ENCODE results near the gene ASTN1. TPM values are rescaled to one million over a fixed set of nuclear protein-coding genes. Genes with fewer than 3 reads are reported as not detected.

Gene ASTN1
- total and polyA plus RNA-seq, 9 of the 15 experiments (the other 6 are each of a cell fraction or from before 2014, with no cell fraction given) = 0.05 to 0.22 (median 0.18) TPM

DNA sequence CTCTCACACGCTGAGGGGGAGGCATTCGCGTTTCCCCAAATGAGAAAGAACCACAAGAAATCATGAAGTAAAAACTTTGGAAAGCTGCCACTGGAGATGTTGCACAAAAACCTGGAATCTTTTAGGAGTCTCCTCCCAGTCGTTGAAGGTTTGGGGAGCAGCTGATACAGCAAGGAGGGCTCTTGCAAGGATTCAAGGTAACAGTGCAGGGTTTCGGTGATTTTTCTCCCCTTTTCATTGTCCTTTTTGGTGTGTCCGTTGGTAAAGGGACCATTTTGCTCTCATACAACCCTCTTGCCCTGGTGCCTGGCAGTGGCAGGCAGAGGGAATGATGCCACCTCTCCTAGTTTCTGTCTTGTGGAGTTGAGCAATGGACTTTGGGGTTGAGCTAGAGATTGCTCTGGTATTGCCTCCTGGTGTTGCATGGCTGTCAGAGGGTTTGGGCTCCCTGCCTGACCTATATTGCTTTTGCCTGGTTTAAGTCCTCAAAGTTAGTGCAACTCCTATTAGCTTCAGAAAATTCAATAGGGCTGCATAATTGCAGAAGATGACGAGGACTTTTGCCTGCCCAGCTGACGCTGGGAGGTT, 7.1 kb upstream of the ASTN1 start (continued):
- TF ChIP-seq ZNF165 (CRISPR knock-in tag; IDR thresholded peaks at IDR 0.05; ENCODE audit: borderline replicate concordance) (no peak), ZNF764 (CRISPR knock-in tag; IDR thresholded peaks at IDR 0.05; ENCODE audit: low read depth) (no peak)
- TF ChIP-seq, protein P1, sequence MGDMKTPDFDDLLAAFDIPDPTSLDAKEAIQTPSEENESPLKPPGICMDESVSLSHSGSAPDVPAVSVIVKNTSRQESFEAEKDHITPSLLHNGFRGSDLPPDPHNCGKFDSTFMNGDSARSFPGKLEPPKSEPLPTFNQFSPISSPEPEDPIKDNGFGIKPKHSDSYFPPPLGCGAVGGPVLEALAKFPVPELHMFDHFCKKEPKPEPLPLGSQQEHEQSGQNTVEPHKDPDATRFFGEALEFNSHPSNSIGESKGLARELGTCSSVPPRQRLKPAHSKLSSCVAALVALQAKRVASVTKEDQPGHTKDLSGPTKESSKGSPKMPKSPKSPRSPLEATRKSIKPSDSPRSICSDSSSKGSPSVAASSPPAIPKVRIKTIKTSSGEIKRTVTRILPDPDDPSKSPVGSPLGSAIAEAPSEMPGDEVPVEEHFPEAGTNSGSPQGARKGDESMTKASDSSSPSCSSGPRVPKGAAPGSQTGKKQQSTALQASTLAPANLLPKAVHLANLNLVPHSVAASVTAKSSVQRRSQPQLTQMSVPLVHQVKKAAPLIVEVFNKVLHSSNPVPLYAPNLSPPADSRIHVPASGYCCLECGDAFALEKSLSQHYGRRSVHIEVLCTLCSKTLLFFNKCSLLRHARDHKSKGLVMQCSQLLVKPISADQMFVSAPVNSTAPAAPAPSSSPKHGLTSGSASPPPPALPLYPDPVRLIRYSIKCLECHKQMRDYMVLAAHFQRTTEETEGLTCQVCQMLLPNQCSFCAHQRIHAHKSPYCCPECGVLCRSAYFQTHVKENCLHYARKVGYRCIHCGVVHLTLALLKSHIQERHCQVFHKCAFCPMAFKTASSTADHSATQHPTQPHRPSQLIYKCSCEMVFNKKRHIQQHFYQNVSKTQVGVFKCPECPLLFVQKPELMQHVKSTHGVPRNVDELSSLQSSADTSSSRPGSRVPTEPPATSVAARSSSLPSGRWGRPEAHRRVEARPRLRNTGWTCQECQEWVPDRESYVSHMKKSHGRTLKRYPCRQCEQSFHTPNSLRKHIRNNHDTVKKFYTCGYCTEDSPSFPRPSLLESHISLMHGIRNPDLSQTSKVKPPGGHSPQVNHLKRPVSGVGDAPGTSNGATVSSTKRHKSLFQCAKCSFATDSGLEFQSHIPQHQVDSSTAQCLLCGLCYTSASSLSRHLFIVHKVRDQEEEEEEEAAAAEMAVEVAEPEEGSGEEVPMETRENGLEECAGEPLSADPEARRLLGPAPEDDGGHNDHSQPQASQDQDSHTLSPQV (IDR thresholded peaks at IDR 0.05) = no peak
- TF ChIP-seq, protein P2, sequence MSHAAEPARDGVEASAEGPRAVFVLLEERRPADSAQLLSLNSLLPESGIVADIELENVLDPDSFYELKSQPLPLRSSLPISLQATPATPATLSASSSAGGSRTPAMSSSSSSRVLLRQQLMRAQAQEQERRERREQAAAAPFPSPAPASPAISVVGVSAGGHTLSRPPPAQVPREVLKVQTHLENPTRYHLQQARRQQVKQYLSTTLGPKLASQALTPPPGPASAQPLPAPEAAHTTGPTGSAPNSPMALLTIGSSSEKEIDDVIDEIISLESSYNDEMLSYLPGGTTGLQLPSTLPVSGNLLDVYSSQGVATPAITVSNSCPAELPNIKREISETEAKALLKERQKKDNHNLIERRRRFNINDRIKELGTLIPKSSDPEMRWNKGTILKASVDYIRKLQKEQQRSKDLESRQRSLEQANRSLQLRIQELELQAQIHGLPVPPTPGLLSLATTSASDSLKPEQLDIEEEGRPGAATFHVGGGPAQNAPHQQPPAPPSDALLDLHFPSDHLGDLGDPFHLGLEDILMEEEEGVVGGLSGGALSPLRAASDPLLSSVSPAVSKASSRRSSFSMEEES (CRISPR knock-in tag; IDR thresholded peaks at IDR 0.05) = no peak

Data from K562 (cell line).